Neural cell (in vitro differentiated cells): ENCODE data around the gene HDAC3.

Experiments used
- MXI1 ChIP-seq: fragments of 450-650 bp; conservative IDR thresholded peaks from 2 replicates; pipeline ENCODE4 v1.6.1; 2014; ENCODE audit warnings: antibody characterized with exemption, mild to moderate bottlenecking; ENCODE audit not compliant: poor library complexity, severe bottlenecking
- POLR2AphosphoS5 ChIP-seq: IDR thresholded peaks from 2 replicates; pipeline ENCODE4 v1.6.1; 2012
- REST ChIP-seq: IDR thresholded peaks from 2 replicates; pipeline ENCODE4 v1.6.1; 2012; ENCODE audit warnings: borderline replicate concordance
- TAF1 ChIP-seq: IDR thresholded peaks from 2 replicates; pipeline ENCODE4 v1.6.1; 2012; ENCODE audit warnings: low read depth
- TF ChIP-seq, protein P1 (sequence below): fragments of 450-650 bp; IDR thresholded peaks from 2 replicates; pipeline ENCODE4 v1.5.1; 2014; ENCODE audit warnings: antibody characterized with exemption, mild to moderate bottlenecking, moderate library complexity; ENCODE audit not compliant: poor library complexity, severe bottlenecking

DNA sequence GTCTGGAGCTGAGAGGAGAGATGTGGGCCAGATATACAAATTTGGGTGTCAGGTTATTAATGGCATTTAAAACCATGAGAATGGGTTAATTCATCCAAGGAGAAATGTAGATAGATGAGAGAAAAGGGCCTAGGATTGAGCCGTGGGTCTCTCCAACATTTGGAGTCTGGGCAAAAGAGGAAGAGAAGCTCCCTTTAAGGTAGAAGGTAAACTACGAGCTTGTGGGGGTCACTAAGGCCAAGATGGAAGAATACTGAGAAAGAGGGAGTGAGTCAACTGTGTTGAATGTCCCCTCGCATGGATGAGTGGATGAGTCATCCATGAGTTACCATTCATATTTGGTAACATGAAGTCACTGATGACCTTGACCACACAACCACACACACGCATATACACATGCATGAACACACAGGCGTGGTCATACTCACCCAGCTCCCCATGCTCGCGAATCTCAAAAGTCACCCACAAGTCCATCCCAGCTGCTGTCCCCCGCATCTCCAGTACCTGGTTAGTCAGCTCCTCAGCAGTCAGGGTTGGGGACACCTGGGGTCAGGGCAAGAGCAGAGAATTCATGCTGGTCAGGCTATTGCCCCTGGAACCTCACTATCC is 21.4 kb upstream of the HDAC3 start:
- TF ChIP-seq, protein P1, sequence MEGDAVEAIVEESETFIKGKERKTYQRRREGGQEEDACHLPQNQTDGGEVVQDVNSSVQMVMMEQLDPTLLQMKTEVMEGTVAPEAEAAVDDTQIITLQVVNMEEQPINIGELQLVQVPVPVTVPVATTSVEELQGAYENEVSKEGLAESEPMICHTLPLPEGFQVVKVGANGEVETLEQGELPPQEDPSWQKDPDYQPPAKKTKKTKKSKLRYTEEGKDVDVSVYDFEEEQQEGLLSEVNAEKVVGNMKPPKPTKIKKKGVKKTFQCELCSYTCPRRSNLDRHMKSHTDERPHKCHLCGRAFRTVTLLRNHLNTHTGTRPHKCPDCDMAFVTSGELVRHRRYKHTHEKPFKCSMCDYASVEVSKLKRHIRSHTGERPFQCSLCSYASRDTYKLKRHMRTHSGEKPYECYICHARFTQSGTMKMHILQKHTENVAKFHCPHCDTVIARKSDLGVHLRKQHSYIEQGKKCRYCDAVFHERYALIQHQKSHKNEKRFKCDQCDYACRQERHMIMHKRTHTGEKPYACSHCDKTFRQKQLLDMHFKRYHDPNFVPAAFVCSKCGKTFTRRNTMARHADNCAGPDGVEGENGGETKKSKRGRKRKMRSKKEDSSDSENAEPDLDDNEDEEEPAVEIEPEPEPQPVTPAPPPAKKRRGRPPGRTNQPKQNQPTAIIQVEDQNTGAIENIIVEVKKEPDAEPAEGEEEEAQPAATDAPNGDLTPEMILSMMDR = no peak
- TF ChIP-seq POLR2AphosphoS5 (no peak), TAF1 (no peak), MXI1 (no peak), REST (no peak)
